ENCODE results near the gene MRPL53. TPM values are rescaled to one million over a fixed set of nuclear protein-coding genes. Genes with fewer than 3 reads are reported as not detected.

MRPL53 gene
- total and polyA plus RNA-seq, 2 of the 13 experiments (the other 11 are each of a cell fraction or from before 2014, with no cell fraction given) = 34.3 to 51.9 TPM

GRCh38 chr2:74507926-74508520, 35.5 kb upstream of the MRPL53 start (continued):
- TF ChIP-seq PAXIP1 (CRISPR knock-in tag; conservative IDR thresholded peaks at IDR 0.05) (no peak), ZNF710 (CRISPR knock-in tag; IDR thresholded peaks at IDR 0.05; ENCODE audit: borderline replicate concordance) (0 out of 2 replicates have a peak, but pooled peaks have one; percentile 37), SUZ12 (IDR thresholded peaks at IDR 0.05; ENCODE audit: low read depth, low read length) (no peak), BCL6 (CRISPR knock-in tag; IDR thresholded peaks at IDR 0.05) (no peak), U2AF1 (optimal IDR thresholded peaks at IDR 0.05; ENCODE audit: low read depth, low read length) (no peak), BRCA1 (CRISPR knock-in tag; IDR thresholded peaks at IDR 0.05) (0 out of 2 replicates have a peak, but pooled peaks have one; percentile 2), PLRG1 (conservative IDR thresholded peaks at IDR 0.05) (no peak), JARID2 (CRISPR knock-in tag; IDR thresholded peaks at IDR 0.05; ENCODE audit: insufficient replicate concordance) (no peak), RNF2 (conservative IDR thresholded peaks at IDR 0.05; ENCODE audit: low read depth) (no peak), KDM2A (CRISPR knock-in tag; IDR thresholded peaks at IDR 0.05; ENCODE audit: borderline replicate concordance, low read depth) (peak; percentile 52), ZSCAN9 (CRISPR knock-in tag; IDR thresholded peaks at IDR 0.05; ENCODE audit: borderline replicate concordance) (no peak), GTF3A (CRISPR knock-in tag; conservative IDR thresholded peaks at IDR 0.05) (no peak), KAT2B (IDR thresholded peaks at IDR 0.05; ENCODE audit: borderline replicate concordance, low read depth, low read length) (no peak), ZNF136 (CRISPR knock-in tag; IDR thresholded peaks at IDR 0.05; ENCODE audit: low read depth) (0 out of 2 replicates have a peak, but pooled peaks have one; percentile 6), ZNF816 (CRISPR knock-in tag; IDR thresholded peaks at IDR 0.05; ENCODE audit: borderline replicate concordance) (0 out of 2 replicates have a peak, but pooled peaks have one; percentile 27), KDM6A (CRISPR knock-in tag; IDR thresholded peaks at IDR 0.05; ENCODE audit: low read depth) (no peak), BRF2 (CRISPR knock-in tag; IDR thresholded peaks at IDR 0.05) (no peak), NR0B2 (CRISPR knock-in tag; IDR thresholded peaks at IDR 0.05) (no peak), ZNF709 (CRISPR knock-in tag; IDR thresholded peaks at IDR 0.05) (no peak; the same call in 1 of the 2 replicates), FOXM1 (CRISPR knock-in tag; IDR thresholded peaks at IDR 0.05) (no peak), ETV6 (CRISPR knock-in tag; conservative IDR thresholded peaks at IDR 0.05) (no peak), ZNF747 (CRISPR knock-in tag; IDR thresholded peaks at IDR 0.05; ENCODE audit: borderline replicate concordance) (no peak), NR2F1 (CRISPR knock-in tag; IDR thresholded peaks at IDR 0.05) (no peak), PCBP1 (IDR thresholded peaks at IDR 0.05; ENCODE audit: borderline replicate concordance, low read depth, low read length) (0 out of 2 replicates have a peak, but pooled peaks have one; percentile 16), ZNF263 (CRISPR knock-in tag; IDR thresholded peaks at IDR 0.05) (peak; percentile 74)

Data from HepG2 (cell line).